SJCRH30 (cell line): ENCODE measurements around the gene FCRL3. TPM values are rescaled to one million over a fixed set of nuclear protein-coding genes. Genes with fewer than 3 reads are reported as not detected.

ENCODE experiments used
- DNase-seq, 2 experiments: peaks; one replicate each; pipeline ENCODE4 v3.0.0-alpha.2; 2015 to 2020
- H3K27ac ChIP-seq: fragments of 250-450 bp; sonication (Bioruptor Pico); 2 replicates; pipeline ENCODE4 v1.5.1; 2020; ENCODE audit warnings: mild to moderate bottlenecking, moderate library complexity
- H3K27me3 ChIP-seq: fragments of 250-450 bp; sonication (Bioruptor Pico); 2 replicates; pipeline ENCODE4 v1.5.1; 2020; ENCODE audit warnings: mild to moderate bottlenecking, moderate library complexity
- H3K36me3 ChIP-seq: fragments of 250-450 bp; sonication (Bioruptor Pico); 2 replicates; pipeline ENCODE4 v1.5.1; 2020; ENCODE audit warnings: mild to moderate bottlenecking, moderate library complexity
- H3K4me1 ChIP-seq: fragments of 250-450 bp; sonication (Bioruptor Pico); 2 replicates; pipeline ENCODE4 v1.5.1; 2020; ENCODE audit warnings: mild to moderate bottlenecking, moderate library complexity
- H3K4me3 ChIP-seq: fragments of 250-450 bp; sonication (Bioruptor Pico); 2 replicates; pipeline ENCODE4 v1.5.1; 2020; ENCODE audit warnings: mild to moderate bottlenecking, moderate library complexity
- H3K9me3 ChIP-seq: fragments of 250-450 bp; sonication (Bioruptor Pico); replicated peaks from 2 replicates; pipeline ENCODE4 v1.5.1; 2020; ENCODE audit warnings: mild to moderate bottlenecking, moderate library complexity
- total RNA-seq: library from RNA; depleted of rRNA; stranded (reverse); fragments of >200 nt; shearing (Covaris generic); gene quantifications from 2 replicates; pipeline ENCODE4 v1.2.3, GENCODE V29; 2014; rRNA removed

Gene FCRL3
- total RNA-seq, 1 experiment from 2014 or later, result not detected

DNA sequence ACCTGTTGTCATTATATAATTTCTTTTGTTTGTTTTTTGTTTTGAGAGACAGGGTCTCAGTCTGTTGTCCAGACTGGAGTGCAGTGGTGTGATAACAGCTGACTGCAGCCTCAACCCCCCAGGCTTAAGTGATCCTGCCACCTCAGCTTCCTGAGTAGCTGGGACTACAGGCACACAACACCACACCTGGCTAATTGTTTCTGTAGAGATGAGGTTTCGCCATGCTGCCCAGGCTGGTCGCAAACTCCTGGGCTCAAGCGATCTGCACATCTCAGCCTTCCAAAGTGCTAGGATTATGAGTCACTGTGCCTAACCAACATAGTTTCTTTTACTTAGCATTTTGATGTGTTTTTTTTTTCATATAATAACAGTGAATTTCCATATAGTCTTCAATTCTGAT lies 52.3 kb downstream of the FCRL3 start:
- Histone ChIP-seq H3K27me3 (no peaks in the 10 kb centered on the region), H3K4me3 (no peak overlapping the region), H3K36me3 (no peaks in the 10 kb centered on the region), H3K9me3 (no peaks in the 10 kb centered on the region), H3K4me1 (no peaks in the 10 kb centered on the region), H3K27ac (no peak overlapping the region)
- no peak for DNase-seq

DNA sequence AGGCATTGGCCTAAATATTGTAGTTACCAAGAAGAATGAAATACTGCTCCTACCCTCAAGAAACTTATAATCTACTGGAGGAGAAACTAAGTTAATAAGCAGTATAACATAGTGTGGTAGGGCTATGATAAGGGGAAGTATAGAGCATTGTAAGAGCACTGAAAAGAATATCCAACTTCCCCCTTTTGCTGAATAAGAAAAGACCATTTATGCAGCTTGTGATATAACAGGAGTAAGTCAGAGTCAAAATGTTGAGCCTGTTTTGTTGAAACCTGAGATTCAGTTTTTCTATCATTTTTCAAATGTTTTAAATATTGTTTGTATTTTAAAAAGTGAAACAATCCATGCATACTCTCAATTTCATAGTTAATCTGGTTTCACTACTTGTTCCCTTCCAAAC lies 54.4 kb downstream of the FCRL3 start:
- DNase-seq, result no peak

DNA sequence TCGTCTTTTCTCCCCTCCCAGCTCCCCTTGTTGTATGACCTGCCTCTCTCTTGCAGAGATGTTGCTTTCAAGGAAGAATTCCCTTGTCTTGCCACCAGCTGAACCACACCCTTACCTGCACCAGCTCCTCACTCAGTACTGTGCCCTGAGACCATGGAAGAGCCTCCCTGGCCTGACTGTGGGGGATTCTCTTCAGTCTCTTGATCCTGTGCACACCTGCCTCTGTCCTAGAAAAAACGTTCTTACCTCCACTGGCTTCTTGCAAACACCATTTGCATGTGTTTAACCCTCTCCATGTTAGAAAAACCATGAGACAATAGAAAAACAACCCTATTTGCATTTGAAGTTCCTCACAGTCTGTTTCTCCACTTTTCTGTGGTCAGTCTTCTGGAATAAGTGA lies 59.4 kb downstream of the FCRL3 start:
- H3K36me3 ChIP-seq, result no peaks in the 10 kb centered on the region
- H3K4me1 ChIP-seq, result no peaks in the 10 kb centered on the region
- no peaks in the 10 kb centered on the region for H3K9me3 ChIP-seq
- no peak overlapping the region for H3K4me3 ChIP-seq
- H3K27ac ChIP-seq, result no peak overlapping the region
- no peak for DNase-seq
- no peaks in the 10 kb centered on the region for H3K27me3 ChIP-seq

More for the DNA sequence above, 54.4 kb downstream of the FCRL3 start:
- Histone ChIP-seq H3K9me3 (no peaks in the 10 kb centered on the region), H3K27ac (no peak overlapping the region), H3K27me3 (no peaks in the 10 kb centered on the region), H3K4me1 (no peaks in the 10 kb centered on the region), H3K36me3 (no peaks in the 10 kb centered on the region), H3K4me3 (no peak overlapping the region)

DNA sequence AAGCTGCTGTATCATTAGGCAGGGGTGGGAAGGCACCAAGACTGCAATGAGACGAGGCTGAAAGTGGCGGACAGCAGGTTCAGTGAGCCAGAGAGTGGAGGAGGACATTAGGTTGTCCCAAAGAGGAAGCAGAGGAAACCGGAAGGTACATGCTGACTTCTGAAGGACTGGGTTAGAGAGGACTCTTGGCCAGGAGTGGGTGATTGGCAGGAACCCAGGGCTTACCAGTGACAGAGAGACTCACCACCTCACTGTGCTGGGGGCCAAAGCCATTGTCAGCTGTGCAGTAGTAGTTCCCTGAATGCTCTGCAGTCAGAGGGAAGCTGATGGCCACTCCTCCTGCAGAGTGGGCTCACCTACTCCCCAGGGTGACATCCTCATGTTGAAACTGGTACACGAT lies 60.8 kb downstream of the FCRL3 start:
- H3K9me3 ChIP-seq, result no peaks in the 10 kb centered on the region
- H3K4me3 ChIP-seq, result no peak overlapping the region
- no peaks in the 10 kb centered on the region for H3K36me3 ChIP-seq
- no peak overlapping the region for H3K27ac ChIP-seq
- no peak for DNase-seq
- H3K27me3 ChIP-seq, result no peaks in the 10 kb centered on the region
- no peaks in the 10 kb centered on the region for H3K4me1 ChIP-seq

DNA sequence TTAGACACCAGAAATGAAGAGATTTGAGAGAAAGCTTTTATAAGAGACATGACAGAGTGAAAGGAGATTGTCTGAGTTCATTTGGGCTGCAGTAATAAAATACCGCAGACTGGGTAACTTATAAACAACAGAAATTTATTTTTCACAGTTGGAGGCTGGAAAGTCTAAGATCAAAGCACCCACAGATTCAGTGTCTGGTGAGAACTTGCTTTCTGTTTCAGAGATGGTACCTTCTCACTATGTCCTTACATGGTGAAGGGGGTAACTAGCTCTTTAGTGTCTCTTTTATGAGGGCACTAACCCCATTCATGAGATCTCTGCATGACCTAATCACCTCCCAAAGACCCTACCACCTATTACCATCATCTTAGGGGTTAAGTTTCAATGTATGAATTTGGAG lies 71.8 kb downstream of the FCRL3 start:
- Histone ChIP-seq H3K36me3 (no peaks in the 10 kb centered on the region), H3K27me3 (no peaks in the 10 kb centered on the region), H3K4me1 (no peaks in the 10 kb centered on the region), H3K27ac (no peak overlapping the region), H3K9me3 (no peaks in the 10 kb centered on the region), H3K4me3 (no peak overlapping the region)
- DNase-seq, result no peak

Other genes with a start within 250 kb of the FCRL3 start
- gene FCRL5, start 148.3 kb downstream of the FCRL3 start, total RNA-seq, result 0.02 TPM in 1 of 2 replicates, not detected in the other
- gene FCRL4, start 102.7 kb downstream of the FCRL3 start, total RNA-seq, result not detected in 2 replicates
- not detected in 2 replicates for gene FCRL2, start 76.4 kb upstream of the FCRL3 start, total RNA-seq
- not detected in 2 replicates for gene FCRL1, start 119.4 kb upstream of the FCRL3 start, total RNA-seq
- not detected in 2 replicates for gene CD5L, start 141.0 kb upstream of the FCRL3 start, total RNA-seq